Panc1 (cell line): ENCODE data around the gene AGPAT3. TPM values are rescaled to one million over a fixed set of nuclear protein-coding genes. Genes with fewer than 3 reads are reported as not detected.

ENCODE experiments used
- ATAC-seq: fragments of 200-7000 bp; cut with Tn5 transposase; 2 replicates; pipeline ENCODE4 v1.9.1; 2020; ENCODE audit warnings: mild to moderate bottlenecking, moderate library complexity
- BruUV-seq: library from RNA; stranded (reverse); fragments of 400-500 nt; replicated peaks from 2 replicates; lab custom pipeline; 2021; lab: Mats Ljungman, UMichigan
- CTCF ChIA-PET: fragments of 300-600 bp; sonication (Branson Sonifier 250); formaldehyde crosslinking; loops from one replicate; lab custom pipeline; 2022; ENCODE audit warnings: antibody characterized with exemption; lab: Charles Lee
- POLR2A ChIA-PET: fragments of 300-600 bp; sonication (Branson Sonifier 250); formaldehyde crosslinking; loops from one replicate; lab custom pipeline; 2022; ENCODE audit warnings: antibody characterized with exemption; lab: Charles Lee
- DNase-seq: peaks from one replicate; pipeline ENCODE4 v3.0.0-alpha.2; 2010; ENCODE audit warnings: low read depth, low spot score
- H3K27ac ChIP-seq: 2 replicates; pipeline ENCODE4 v1.5.1; 2011; ENCODE audit warnings: mild to moderate bottlenecking, low read length, inconsistent platforms
- H3K27me3 ChIP-seq: fragments of 200-500 bp; sonication (Bioruptor generic); 2 replicates; pipeline ENCODE4 v1.6.0; 2014; ENCODE audit warnings: low read length, inconsistent platforms; ENCODE audit not compliant: control insufficient read depth, insufficient read depth
- H3K36me3 ChIP-seq: fragments of 200-500 bp; sonication (Bioruptor generic); 2 replicates; pipeline ENCODE4 v1.5.1; 2014; ENCODE audit warnings: inconsistent platforms, mild to moderate bottlenecking, low read length, moderate library complexity; ENCODE audit not compliant: control insufficient read depth, insufficient read depth
- H3K4me1 ChIP-seq: 2 replicates; pipeline ENCODE4 v1.5.1; 2011; ENCODE audit warnings: inconsistent platforms, mild to moderate bottlenecking, low read length, moderate library complexity; ENCODE audit not compliant: control insufficient read depth, insufficient read depth
- H3K4me3 ChIP-seq, 2 experiments: 2 replicates each; pipeline ENCODE4 v1.5.1; 2011 to 2012; ENCODE audit warnings: low read depth in 2 of 2, low read length in 2 of 2, mild to moderate bottlenecking in 2 of 2, inconsistent platforms in 1 of 2, moderate library complexity in 1 of 2
- H3K9me3 ChIP-seq: fragments of 200-500 bp; sonication (Bioruptor generic); 2 replicates; pipeline ENCODE4 v1.5.1; 2014; ENCODE audit warnings: low read depth, mild to moderate bottlenecking, inconsistent platforms, low read length, moderate library complexity; ENCODE audit not compliant: control insufficient read depth, insufficient read depth
- CTCF ChIP-seq: fragments of 450-650 bp; IDR thresholded peaks from 2 replicates; pipeline ENCODE4 v1.5.1; 2017; ENCODE audit warnings: mild to moderate bottlenecking
- POLR2AphosphoS5 ChIP-seq: IDR thresholded peaks from 2 replicates; pipeline ENCODE4 v1.6.1; 2012; ENCODE audit warnings: mild to moderate bottlenecking, low read depth, low read length, moderate library complexity
- REST ChIP-seq, 2 experiments: IDR thresholded peaks; 2 replicates each; pipeline ENCODE4 v1.6.1; 2011 to 2012; ENCODE audit warnings: low read depth in 2 of 2, control low read depth in 1 of 2, low read length in 1 of 2, mild to moderate bottlenecking in 1 of 2, moderate library complexity in 1 of 2; ENCODE audit not compliant: insufficient read depth in 1 of 2
- SIN3A ChIP-seq: IDR thresholded peaks from 2 replicates; pipeline ENCODE4 v1.6.1; 2012; ENCODE audit warnings: low read depth, mild to moderate bottlenecking, low read length, moderate library complexity, borderline replicate concordance; ENCODE audit not compliant: insufficient read depth
- TCF7L2 ChIP-seq: IDR thresholded peaks from 2 replicates; pipeline ENCODE4 v1.6.1; 2011; ENCODE audit warnings: mild to moderate bottlenecking, low read depth, low read length, inconsistent platforms
- in situ Hi-C: cut with HindIII; loops from 2 replicates; pipeline ENCODE4 v1.10.0; 2016; ENCODE audit warnings: low sequenced_read_pairs, low pct_unique_long_range_greater_than_20kb
- intact Hi-C: fragments of 100-400 bp; cut with micrococcal nuclease; formaldehyde crosslinking; loops from one replicate; pipeline ENCODE4 v1.10.0; 2022; ENCODE audit not compliant: unreplicated experiment
- total RNA-seq: library from RNA; stranded (reverse); gene quantifications from one replicate; pipeline ENCODE4 v1.2.1, GENCODE V29; 2021; ENCODE audit not compliant: unreplicated experiment

Gene AGPAT3
- total RNA-seq, 1 experiment from 2014 or later, result 40.1 TPM

- in situ Hi-C loops (no loop called here), intact Hi-C loops (no loop called here)
- H3K4me1 ChIP-seq, result no peaks in the 10 kb centered on the region
- ChIA-PET POLR2A (no interaction called here), CTCF (no interaction called here)
- DNase-seq, result no peak
- no peak for ATAC-seq
- no peak overlapping the region for H3K4me3 ChIP-seq
- no peak overlapping the region for H3K27ac ChIP-seq
- no peaks in the 10 kb centered on the region for H3K9me3 ChIP-seq
- TF ChIP-seq SIN3A, result no peak
- TF ChIP-seq REST (IDR thresholded peaks at IDR 0.05; ENCODE audit: insufficient read depth in 1 of 2, low read depth in 2 of 2, low read length in 1 of 2), result no peak
- no peak for TF ChIP-seq TCF7L2
- TF ChIP-seq POLR2AphosphoS5, result no peak
- no peak for TF ChIP-seq CTCF
- no TSS peak for BruUV-seq
- no peaks in the 10 kb centered on the region for H3K36me3 ChIP-seq
- H3K27me3 ChIP-seq, result no peaks in the 10 kb centered on the region
Measured at GRCh38 chr21:43965911-43966585, 101.0 kb downstream of the AGPAT3 start.

DNA sequence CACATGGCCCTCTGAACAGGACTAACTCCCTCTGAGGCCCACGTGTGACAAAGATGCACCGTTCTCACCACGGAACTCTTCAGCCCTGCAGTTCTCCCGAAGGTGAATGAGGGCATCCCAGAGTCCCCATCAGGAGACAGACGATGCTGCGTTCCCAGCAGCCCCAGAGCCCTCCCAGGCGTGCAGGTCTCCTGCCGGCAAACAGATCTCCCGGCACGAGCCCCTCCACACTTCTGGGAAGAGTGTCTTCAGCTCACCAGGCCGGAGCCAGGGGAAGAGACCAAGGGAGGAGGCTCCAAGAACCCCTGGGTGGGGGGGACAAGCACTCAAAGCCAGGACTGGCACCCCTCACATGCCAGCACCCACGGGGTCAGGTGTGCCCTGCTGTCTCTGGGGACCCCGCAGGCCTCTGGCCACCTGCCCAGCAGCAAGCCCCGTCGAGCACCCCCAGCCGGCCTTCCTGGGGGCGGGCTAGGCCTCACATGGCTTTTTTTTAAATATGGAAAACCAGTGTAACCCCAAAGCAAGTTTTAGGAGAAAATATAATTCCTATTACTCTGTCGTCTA, 102.0 kb downstream of the AGPAT3 start:
- CTCF ChIA-PET, result no interaction called here
- H3K27me3 ChIP-seq, result no peaks in the 10 kb centered on the region
- H3K4me3 ChIP-seq, result no peak overlapping the region
- no TSS peak for BruUV-seq
- POLR2A ChIA-PET, result no interaction called here
- no peak for DNase-seq
- H3K27ac ChIP-seq, result no peak overlapping the region
- H3K4me1 ChIP-seq, result no peaks in the 10 kb centered on the region
- no peak for TF ChIP-seq CTCF
- no peak for TF ChIP-seq POLR2AphosphoS5
- TF ChIP-seq REST (IDR thresholded peaks at IDR 0.05; ENCODE audit: insufficient read depth in 1 of 2, low read depth in 2 of 2, low read length in 1 of 2), result no peak
- no peak for TF ChIP-seq TCF7L2
- H3K36me3 ChIP-seq, result no peaks in the 10 kb centered on the region
- H3K9me3 ChIP-seq, result no peaks in the 10 kb centered on the region
- in situ Hi-C loops, result no loop called here
- ATAC-seq, result no peak
- intact Hi-C loops, result no loop called here
